ENCODE measurements around the gene KLHL26.

The KLHL26 gene

DNA sequence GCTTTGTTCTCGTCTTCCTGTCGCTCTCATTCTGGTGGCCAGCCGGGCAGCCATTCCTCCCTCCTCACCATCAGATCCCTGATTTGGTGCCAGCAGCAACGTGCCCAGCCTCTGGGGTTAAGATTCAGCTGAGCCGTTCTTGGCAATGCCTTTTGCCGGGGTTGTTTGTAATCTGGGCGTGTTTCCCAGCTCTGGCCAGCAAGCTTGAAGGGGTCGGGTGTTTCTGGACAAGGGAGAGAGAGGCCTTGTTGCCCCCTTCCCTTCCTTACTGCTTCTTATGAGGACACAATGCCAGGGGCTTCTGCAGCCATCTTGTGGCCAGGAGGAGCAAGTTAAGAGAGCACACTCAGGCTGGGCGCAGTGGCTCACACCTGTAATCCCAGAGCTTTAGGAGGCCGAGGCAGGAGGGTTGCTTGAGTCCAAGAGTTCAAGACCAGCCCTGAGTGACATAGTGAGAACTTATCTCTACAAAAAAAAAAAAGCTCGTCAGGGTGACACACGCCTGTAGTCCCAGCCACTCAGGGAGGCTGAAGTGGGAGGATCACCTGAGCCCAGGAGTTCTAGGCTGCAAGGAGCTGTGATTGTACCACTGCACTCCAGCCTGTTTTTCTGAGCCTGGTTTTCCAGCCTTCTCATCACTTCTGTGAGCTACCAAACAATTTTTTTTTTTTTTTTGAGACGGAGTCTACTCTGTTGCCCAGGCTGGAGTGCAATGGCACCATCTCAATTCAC, 35.9 kb downstream of the KLHL26 start:
- no peak overlapping the region for H3K9ac ChIP-seq (ENCODE audit: low read depth, low read length, poor library complexity, severe bottlenecking)
- no peak overlapping the region for H2AFZ ChIP-seq (ENCODE audit: low read length)
- H3K36me3 ChIP-seq (ENCODE audit: insufficient read depth, low read length), result peaks cover 24% of the 10 kb centered on the region; the same call in 1 of the 2 replicates
- H3K27me3 ChIP-seq (ENCODE audit: insufficient read depth, low read length, poor library complexity, severe bottlenecking), result no peaks in the 10 kb centered on the region
- no peaks in the 10 kb centered on the region for H3F3A ChIP-seq (ENCODE audit: low read depth)
- TF ChIP-seq EZH2phosphoT487 (IDR thresholded peaks at IDR 0.05; ENCODE audit: borderline replicate concordance), result no peak
- TF ChIP-seq CTCF (conservative IDR thresholded peaks at IDR 0.05; ENCODE audit: low read length), result no peak; the same call in 1 of the 2 replicates
- no peak overlapping the region for H3K4me3 ChIP-seq (ENCODE audit: low read length, poor library complexity, severe bottlenecking)
- H4K20me1 ChIP-seq (ENCODE audit: insufficient read depth, low read length, poor library complexity, severe bottlenecking), result no peaks in the 10 kb centered on the region
- peaks cover 2% of the 10 kb centered on the region for H3K4me1 ChIP-seq (ENCODE audit: insufficient read depth, low read length, poor library complexity, severe bottlenecking)
- no peak overlapping the region for H3K4me2 ChIP-seq (ENCODE audit: low read depth, low read length, poor library complexity, severe bottlenecking)
- H3K79me2 ChIP-seq (ENCODE audit: insufficient read depth, low read length), result no peaks in the 10 kb centered on the region
- H3K9me2 ChIP-seq (replicated peaks; ENCODE audit: low read depth, low read length), result no peaks in the 10 kb centered on the region
- H3K9me3 ChIP-seq (ENCODE audit: insufficient read depth, low read depth, low read length), result no peaks in the 10 kb centered on the region

DNA sequence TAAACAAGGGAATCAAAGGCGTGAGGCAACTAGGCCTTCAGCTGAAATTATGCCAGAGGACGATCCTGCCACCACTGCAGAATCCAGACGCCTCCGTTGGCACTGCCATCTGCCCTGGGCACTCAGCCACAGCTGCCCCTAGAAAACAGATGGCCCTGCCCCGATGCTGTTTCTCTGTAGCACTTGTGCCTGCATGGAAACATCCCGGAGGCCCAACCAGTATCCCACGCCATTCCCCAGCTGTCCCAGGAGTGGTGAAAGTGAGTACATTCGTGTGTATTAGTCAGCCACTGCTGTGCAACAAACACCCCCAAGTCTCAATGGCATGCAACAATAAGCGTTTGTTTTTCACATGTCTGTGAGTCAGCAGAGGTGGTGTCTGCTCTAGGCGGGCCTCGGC, 37.8 kb downstream of the KLHL26 start:
- Histone ChIP-seq H3F3A (ENCODE audit: low read depth) (no peaks in the 10 kb centered on the region), H3K4me2 (ENCODE audit: low read depth, low read length, poor library complexity, severe bottlenecking) (no peak overlapping the region), H3K9me3 (ENCODE audit: insufficient read depth, low read depth, low read length) (no peaks in the 10 kb centered on the region), H4K20me1 (ENCODE audit: insufficient read depth, low read length, poor library complexity, severe bottlenecking) (no peaks in the 10 kb centered on the region), H3K9me2 (replicated peaks; ENCODE audit: low read depth, low read length) (no peaks in the 10 kb centered on the region), H3K36me3 (ENCODE audit: insufficient read depth, low read length) (peaks cover 6% of the 10 kb centered on the region; the same call in 1 of the 2 replicates), H2AFZ (ENCODE audit: low read length) (no peak overlapping the region), H3K9ac (ENCODE audit: low read depth, low read length, poor library complexity, severe bottlenecking) (no peak overlapping the region), H3K4me3 (ENCODE audit: low read length, poor library complexity, severe bottlenecking) (no peak overlapping the region), H3K79me2 (ENCODE audit: insufficient read depth, low read length) (no peaks in the 10 kb centered on the region), H3K27me3 (ENCODE audit: insufficient read depth, low read length, poor library complexity, severe bottlenecking) (no peaks in the 10 kb centered on the region), H3K4me1 (ENCODE audit: insufficient read depth, low read length, poor library complexity, severe bottlenecking) (peaks cover 10% of the 10 kb centered on the region)
- TF ChIP-seq CTCF (conservative IDR thresholded peaks at IDR 0.05; ENCODE audit: low read length) (no peak), EZH2phosphoT487 (IDR thresholded peaks at IDR 0.05; ENCODE audit: borderline replicate concordance) (no peak)

DNA sequence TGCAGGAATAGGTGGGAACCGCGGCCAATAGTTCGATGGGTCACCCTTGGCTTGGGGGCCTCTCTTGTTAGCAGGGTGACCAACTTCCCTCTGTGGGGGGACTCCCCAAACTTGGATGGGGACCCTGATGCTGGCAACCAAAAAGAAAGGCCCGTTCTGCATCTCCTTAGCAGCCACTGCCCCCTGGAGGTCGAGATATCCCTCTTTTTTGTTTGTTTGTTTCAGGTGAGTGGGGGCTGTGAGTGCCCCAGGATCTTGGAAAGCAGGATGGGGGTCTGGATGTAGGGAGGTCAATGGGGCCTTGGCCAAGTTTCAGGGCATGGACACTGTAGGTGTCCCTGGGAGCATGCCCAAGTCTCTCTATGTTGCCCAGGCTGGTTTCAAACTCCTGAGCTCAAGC, 39.0 kb downstream of the KLHL26 start:
- no peak overlapping the region for H3K4me2 ChIP-seq (ENCODE audit: low read depth, low read length, poor library complexity, severe bottlenecking)
- no peaks in the 10 kb centered on the region for H3K9me3 ChIP-seq (ENCODE audit: insufficient read depth, low read depth, low read length)
- TF ChIP-seq CTCF (conservative IDR thresholded peaks at IDR 0.05; ENCODE audit: low read length), result peak; percentile 60
- TF ChIP-seq EZH2phosphoT487 (IDR thresholded peaks at IDR 0.05; ENCODE audit: borderline replicate concordance), result no peak
- H3K9ac ChIP-seq (ENCODE audit: low read depth, low read length, poor library complexity, severe bottlenecking), result no peak overlapping the region
- H4K20me1 ChIP-seq (ENCODE audit: insufficient read depth, low read length, poor library complexity, severe bottlenecking), result no peaks in the 10 kb centered on the region
- no peaks in the 10 kb centered on the region for H3K27me3 ChIP-seq (ENCODE audit: insufficient read depth, low read length, poor library complexity, severe bottlenecking)
- H3K36me3 ChIP-seq (ENCODE audit: insufficient read depth, low read length), result no peaks in the 10 kb centered on the region; the same call in 1 of the 2 replicates
- H3K4me3 ChIP-seq (ENCODE audit: low read length, poor library complexity, severe bottlenecking), result no peak overlapping the region
- H3F3A ChIP-seq (ENCODE audit: low read depth), result no peaks in the 10 kb centered on the region
- H3K4me1 ChIP-seq (ENCODE audit: insufficient read depth, low read length, poor library complexity, severe bottlenecking), result peaks cover 10% of the 10 kb centered on the region
- no peaks in the 10 kb centered on the region for H3K79me2 ChIP-seq (ENCODE audit: insufficient read depth, low read length)
- H2AFZ ChIP-seq (ENCODE audit: low read length), result no peak overlapping the region
- no peaks in the 10 kb centered on the region for H3K9me2 ChIP-seq (replicated peaks; ENCODE audit: low read depth, low read length)

Data from Loucy (cell line).